Activated B cell treated with CpG ODN at 0.5 μM for 24 hours (primary cell): ENCODE results near the gene GAK. TPM values are rescaled to one million over a fixed set of nuclear protein-coding genes. Genes with fewer than 3 reads are reported as not detected.

ENCODE experiments used
- ATAC-seq: fragments of 200-7000 bp; cut with Tn5 transposase; one replicate; pipeline ENCODE4 v1.10.0; 2021; ENCODE audit warnings: low read depth, mild to moderate bottlenecking, moderate library complexity
- CTCF ChIA-PET: fragments of 350-600 bp; sonication (Branson Sonifier 250); formaldehyde crosslinking; loops from one replicate; lab custom pipeline; 2021; ENCODE audit warnings: antibody characterized with exemption; lab: Charles Lee
- POLR2A ChIA-PET: fragments of 350-600 bp; sonication (Branson Sonifier 250); formaldehyde crosslinking; loops from one replicate; lab custom pipeline; 2021; ENCODE audit warnings: antibody characterized with exemption; lab: Charles Lee
- DNase-seq: peaks from one replicate; pipeline ENCODE4 v3.0.0; 2022
- H3K27ac Mint-ChIP-seq: one replicate; pipeline ENCODE4 v1.8.0; 2020; ENCODE audit warnings: mixed read lengths
- H3K27me3 Mint-ChIP-seq: one replicate; pipeline ENCODE4 v1.8.0; 2021; ENCODE audit warnings: mixed read lengths
- H3K36me3 Mint-ChIP-seq: one replicate; pipeline ENCODE4 v1.8.0; 2021; ENCODE audit warnings: low read depth, mixed read lengths
- H3K4me1 Mint-ChIP-seq: one replicate; pipeline ENCODE4 v1.8.0; 2021; ENCODE audit warnings: mixed read lengths
- H3K4me3 Mint-ChIP-seq: one replicate; pipeline ENCODE4 v1.8.0; 2020; ENCODE audit warnings: mild to moderate bottlenecking, mixed read lengths
- H3K9me3 Mint-ChIP-seq: one replicate; pipeline ENCODE4 v1.8.0; 2020; ENCODE audit warnings: mixed read lengths
- intact Hi-C: fragments of 100-400 bp; cut with micrococcal nuclease; formaldehyde crosslinking; loops from one replicate; pipeline ENCODE4 v1.15.1; 2024
- total RNA-seq: library from RNA; stranded (reverse); gene quantifications from 2 replicates; pipeline ENCODE4 v1.2.3, GENCODE V29; 2022
- TF ChIP-seq, protein P1 (sequence below): fragments of 200-600 bp; IDR thresholded peaks from one replicate; pipeline ENCODE4 v1.8.0; 2022; ENCODE audit warnings: antibody characterized with exemption, mild to moderate bottlenecking

The GAK gene
- total RNA-seq, 1 donor from 2014 or later, result 172 TPM

DNA sequence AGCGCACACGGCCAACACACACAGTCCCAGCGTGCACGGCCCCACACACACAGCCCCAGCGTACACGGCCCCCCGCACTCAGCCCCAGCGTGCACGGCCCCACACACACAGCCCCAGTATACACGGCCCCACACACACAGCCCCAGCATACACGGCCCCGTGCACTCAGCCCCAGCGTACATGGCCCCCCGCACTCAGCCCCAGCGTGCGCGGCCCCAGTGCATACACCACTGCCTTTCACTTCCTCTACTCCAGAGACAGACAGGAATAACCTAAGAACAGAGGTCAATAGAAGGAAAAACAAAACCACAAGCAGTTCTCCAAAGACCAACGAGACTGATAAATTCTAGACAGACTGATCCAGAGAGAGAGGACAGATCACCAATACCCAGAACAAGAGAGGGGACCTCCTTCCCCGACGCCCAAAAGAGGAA is 17.1 kb downstream of the GAK start:
- peak overlapping the region; percentile 58 for H3K4me3 Mint-ChIP-seq
- TF ChIP-seq, protein P1, sequence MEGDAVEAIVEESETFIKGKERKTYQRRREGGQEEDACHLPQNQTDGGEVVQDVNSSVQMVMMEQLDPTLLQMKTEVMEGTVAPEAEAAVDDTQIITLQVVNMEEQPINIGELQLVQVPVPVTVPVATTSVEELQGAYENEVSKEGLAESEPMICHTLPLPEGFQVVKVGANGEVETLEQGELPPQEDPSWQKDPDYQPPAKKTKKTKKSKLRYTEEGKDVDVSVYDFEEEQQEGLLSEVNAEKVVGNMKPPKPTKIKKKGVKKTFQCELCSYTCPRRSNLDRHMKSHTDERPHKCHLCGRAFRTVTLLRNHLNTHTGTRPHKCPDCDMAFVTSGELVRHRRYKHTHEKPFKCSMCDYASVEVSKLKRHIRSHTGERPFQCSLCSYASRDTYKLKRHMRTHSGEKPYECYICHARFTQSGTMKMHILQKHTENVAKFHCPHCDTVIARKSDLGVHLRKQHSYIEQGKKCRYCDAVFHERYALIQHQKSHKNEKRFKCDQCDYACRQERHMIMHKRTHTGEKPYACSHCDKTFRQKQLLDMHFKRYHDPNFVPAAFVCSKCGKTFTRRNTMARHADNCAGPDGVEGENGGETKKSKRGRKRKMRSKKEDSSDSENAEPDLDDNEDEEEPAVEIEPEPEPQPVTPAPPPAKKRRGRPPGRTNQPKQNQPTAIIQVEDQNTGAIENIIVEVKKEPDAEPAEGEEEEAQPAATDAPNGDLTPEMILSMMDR, result no peak
- peak; percentile 17 for DNase-seq
- ATAC-seq, result peak; percentile 93
- peaks cover 28% of the 10 kb centered on the region for H3K36me3 Mint-ChIP-seq
- H3K27me3 Mint-ChIP-seq, result no peaks in the 10 kb centered on the region
- ChIA-PET POLR2A (no interaction called here), CTCF (no interaction called here)
- H3K4me1 Mint-ChIP-seq, result peaks cover 50% of the 10 kb centered on the region
- intact Hi-C loops, result loop anchor here (2.0 kb wide), 1 partner anchor 58 kb away; the partner anchor contains the start of gene DGKQ
- H3K27ac Mint-ChIP-seq, result peak overlapping the region; percentile 3
- peaks cover 2% of the 10 kb centered on the region for H3K9me3 Mint-ChIP-seq

- Mint-ChIP-seq H3K27ac (no peak overlapping the region), H3K27me3 (no peaks in the 10 kb centered on the region), H3K9me3 (peaks cover 2% of the 10 kb centered on the region), H3K4me3 (no peak overlapping the region), H3K36me3 (peaks cover 32% of the 10 kb centered on the region), H3K4me1 (peaks cover 46% of the 10 kb centered on the region)
- ATAC-seq (no peak), DNase-seq (peak; percentile 5)
- POLR2A ChIA-PET, result no interaction called here
- TF ChIP-seq, protein P1, result no peak
- intact Hi-C loops, result loop anchor here (2.0 kb wide), 1 partner anchor 58 kb away; the partner anchor contains the start of gene DGKQ
- CTCF ChIA-PET, result no interaction called here
These were observed 17.6 kb downstream of the GAK start for GRCh38 chr4:914531-914930.

GRCh38 chr4:913280-913618 is 18.9 kb downstream of the GAK start:
- DNase-seq, result no peak
- no peak for ATAC-seq
- Mint-ChIP-seq H3K27ac (no peak overlapping the region), H3K4me3 (no peak overlapping the region), H3K9me3 (peaks cover 2% of the 10 kb centered on the region), H3K4me1 (peaks cover 37% of the 10 kb centered on the region), H3K27me3 (no peaks in the 10 kb centered on the region), H3K36me3 (peaks cover 41% of the 10 kb centered on the region)
- CTCF ChIA-PET, result no interaction called here
- intact Hi-C loops, result no loop called here
- POLR2A ChIA-PET, result no interaction called here
- TF ChIP-seq, protein P1, result no peak

DNA sequence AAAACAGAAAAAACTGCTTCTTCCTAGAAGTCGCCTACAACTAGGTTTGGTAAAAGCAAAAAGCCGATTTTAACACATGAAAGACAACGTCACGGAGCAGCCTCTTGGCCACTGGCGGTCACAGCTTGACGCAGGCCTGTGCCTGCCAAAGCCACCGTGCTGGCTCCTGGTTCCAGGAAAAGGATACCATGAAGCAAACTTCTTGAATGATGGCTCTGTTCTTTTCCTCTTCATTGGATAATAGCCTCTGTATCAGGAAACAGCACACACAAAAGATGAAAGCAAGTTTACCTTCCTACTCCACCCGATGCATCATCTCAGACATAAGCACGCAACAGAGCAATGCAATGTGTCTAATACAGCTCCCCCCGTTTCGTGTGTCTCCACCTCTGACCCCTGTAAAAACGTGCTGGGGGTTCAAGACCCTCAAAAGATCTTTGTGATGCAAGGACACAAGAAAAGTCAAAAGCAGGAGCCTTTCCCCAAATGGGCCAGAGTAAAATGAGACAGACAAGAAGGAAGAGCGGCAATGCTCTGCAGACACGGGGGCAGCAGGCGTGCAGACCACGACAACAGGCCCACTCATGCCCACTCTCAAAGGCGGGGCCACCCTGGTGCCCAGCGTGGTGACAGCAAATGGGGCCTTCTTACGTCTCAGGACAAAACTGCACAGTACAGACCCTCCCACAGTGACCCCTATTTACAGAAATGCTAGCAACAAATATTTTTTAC is 19.4 kb downstream of the GAK start:
- intact Hi-C loops, result no loop called here
- POLR2A ChIA-PET, result no interaction called here
- peaks cover 46% of the 10 kb centered on the region for H3K36me3 Mint-ChIP-seq
- CTCF ChIA-PET, result no interaction called here
- ATAC-seq (no peak), DNase-seq (no peak)
- no peak overlapping the region for H3K27ac Mint-ChIP-seq
- H3K27me3 Mint-ChIP-seq, result no peaks in the 10 kb centered on the region
- TF ChIP-seq, protein P1, result no peak
- H3K4me3 Mint-ChIP-seq, result no peak overlapping the region
- peaks cover 32% of the 10 kb centered on the region for H3K4me1 Mint-ChIP-seq
- no peaks in the 10 kb centered on the region for H3K9me3 Mint-ChIP-seq

GRCh38 chr4:911871-912490 is 20.1 kb downstream of the GAK start:
- H3K9me3 Mint-ChIP-seq, result no peaks in the 10 kb centered on the region
- H3K4me3 Mint-ChIP-seq, result no peak overlapping the region
- ChIA-PET POLR2A (no interaction called here), CTCF (no interaction called here)
- H3K4me1 Mint-ChIP-seq, result peaks cover 25% of the 10 kb centered on the region
- no peaks in the 10 kb centered on the region for H3K27me3 Mint-ChIP-seq
- DNase-seq (no peak), ATAC-seq (no peak)
- peaks cover 47% of the 10 kb centered on the region for H3K36me3 Mint-ChIP-seq
- H3K27ac Mint-ChIP-seq, result no peak overlapping the region
- intact Hi-C loops, result no loop called here
- TF ChIP-seq, protein P1, result no peak
